Activated CD4-positive, alpha-beta T cell treated with anti-CD3 and anti-CD28 coated beads, Interleukin-2, Interleukin-6, amounts not matched to agents 100 ng/mL and 50 ng/mL, durations not matched to agents 16 hours and 8 hours (primary cell): Measurements from ENCODE around the gene SLC30A2.

Source experiments
- DNase-seq: peaks from one replicate; pipeline ENCODE4 v3.0.0-alpha.2; 2020

SLC30A2 gene

DNA sequence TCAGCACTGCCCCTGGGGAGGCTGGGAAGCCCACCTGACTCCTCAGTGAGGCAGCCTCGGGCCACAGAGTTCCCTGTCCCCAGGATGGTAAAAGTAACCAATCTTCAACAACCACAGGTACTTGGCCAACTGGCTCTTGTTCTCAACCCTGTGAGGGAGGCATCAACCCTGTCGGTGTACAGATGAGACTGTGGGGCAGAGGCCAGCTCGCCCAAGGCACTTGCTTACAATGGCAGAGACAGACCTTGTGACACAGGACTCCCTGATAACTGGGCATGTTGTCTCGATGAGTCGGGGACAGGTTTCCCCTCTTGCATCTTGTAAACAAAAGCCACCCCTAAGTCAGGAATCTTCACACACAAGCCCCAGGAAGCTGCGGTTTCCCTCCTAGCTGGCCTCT lies 8.0 kb downstream of the SLC30A2 start:
- no peak for DNase-seq

GRCh38 chr1:26036756-26037281 lies 9.1 kb downstream of the SLC30A2 start:
- DNase-seq = no peak

DNA sequence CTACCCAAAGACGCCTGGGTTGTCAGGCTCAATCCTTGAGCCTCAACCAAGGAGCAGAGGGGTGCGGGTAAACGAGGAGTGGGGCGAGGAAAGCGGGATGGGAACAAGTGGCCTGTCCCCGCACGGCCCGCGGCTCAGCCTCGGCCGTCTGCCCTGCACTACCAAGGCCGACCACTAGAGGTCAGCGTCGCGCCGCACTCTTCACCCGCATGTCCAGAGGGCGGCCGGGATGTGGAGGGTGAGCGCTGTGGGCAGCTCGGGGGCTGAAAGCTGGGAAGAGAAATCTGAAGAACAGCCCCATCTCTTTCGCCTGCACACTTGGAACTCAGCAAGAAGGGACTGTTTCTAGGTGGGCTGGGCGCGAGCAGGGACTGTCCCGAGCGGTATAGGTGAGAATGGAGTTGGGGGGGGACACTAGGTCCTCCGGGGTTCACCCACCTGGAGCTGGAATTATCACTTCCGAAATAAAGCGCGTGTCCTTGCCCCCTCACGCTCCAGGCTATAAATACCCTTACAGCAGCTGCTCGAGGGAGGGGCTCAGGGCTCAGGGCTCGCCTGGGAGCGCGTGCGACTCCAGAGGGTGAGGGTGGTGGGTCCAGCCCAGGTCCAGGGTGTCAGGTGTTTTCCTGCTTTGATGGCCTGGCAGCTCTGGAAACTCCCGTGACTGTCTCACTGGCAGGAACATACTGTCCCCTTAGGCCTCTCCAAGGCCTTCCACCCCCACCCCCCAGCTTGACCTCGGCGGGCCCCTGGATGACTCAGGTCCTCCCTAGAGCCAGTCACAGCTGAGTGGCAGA lies 9.8 kb downstream of the SLC30A2 start:
- peak; percentile 84 for DNase-seq

DNA sequence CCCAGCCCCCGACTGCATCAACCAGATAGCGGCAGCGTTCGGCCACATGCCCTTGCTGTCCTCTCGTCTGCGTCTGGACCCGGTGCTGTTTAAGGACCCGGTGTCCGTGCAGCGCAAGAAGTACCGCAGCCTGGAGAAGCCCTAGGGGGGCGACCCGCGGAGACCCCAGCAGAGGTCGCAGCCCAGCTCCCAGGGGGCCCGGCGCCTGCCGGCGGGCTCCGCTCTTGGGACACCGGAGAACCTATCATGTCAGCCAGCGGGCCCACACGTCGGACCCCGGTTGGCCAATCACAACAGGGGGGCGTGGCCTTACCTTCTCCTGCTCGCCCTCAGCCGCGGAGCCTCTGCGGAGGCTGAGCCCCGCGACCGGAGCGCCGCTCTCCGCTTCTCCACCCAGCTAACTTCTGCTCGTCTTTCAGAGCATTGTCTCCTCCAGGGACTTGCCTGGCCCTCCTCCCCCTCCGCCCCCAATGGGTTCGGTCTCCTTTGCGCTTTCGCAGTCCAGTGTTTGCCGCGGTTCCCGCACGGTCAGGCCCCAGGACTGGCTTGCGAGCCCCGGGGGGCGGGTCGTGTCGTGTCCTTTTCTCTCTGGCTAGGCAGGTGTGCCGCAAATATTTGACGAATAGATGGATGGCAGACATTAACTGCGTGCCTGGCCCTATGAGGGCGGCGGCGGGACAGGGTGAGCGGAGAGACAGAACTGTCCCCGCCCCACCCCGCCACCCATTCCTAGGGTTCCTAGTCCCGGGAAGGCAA lies 10.5 kb downstream of the SLC30A2 start:
- DNase-seq = peak; percentile 95

DNA sequence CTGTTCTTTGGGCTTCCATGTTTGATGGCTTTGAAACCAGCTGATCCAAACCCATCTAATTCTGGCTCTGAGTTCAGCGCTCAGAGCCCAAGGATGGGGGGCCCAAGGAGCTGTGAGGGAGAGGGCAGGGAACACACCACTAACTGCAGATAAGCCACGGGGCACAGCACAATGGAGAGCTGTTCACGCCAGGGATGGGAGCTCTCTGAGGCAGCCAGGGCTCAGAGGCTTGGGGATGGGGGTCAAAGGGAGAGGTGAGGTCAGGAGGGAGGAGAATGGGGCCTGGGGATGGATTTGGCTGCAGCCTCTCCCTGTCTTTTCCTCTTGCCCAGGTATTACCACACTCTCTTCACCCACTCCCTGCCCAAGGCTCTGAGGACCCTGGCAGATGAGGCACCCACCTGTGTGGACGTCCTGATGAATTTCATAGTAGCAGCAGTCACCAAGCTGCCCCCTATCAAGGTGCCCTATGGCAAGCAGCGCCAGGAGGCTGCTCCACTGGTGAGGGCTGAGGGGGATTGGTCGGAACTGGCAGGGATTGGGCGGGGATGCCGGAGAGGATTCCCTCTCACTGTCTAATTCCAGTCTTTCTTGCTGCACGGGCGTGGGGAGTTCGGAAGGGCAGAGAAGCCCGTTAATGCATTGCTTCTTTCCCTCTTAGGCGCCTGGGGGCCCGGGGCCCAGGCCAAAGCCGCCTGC lies 11.3 kb downstream of the SLC30A2 start:
- peak; percentile 5 for DNase-seq

GRCh38 chr1:26032656-26033357 lies 13.1 kb downstream of the SLC30A2 start:
- no peak for DNase-seq

DNA sequence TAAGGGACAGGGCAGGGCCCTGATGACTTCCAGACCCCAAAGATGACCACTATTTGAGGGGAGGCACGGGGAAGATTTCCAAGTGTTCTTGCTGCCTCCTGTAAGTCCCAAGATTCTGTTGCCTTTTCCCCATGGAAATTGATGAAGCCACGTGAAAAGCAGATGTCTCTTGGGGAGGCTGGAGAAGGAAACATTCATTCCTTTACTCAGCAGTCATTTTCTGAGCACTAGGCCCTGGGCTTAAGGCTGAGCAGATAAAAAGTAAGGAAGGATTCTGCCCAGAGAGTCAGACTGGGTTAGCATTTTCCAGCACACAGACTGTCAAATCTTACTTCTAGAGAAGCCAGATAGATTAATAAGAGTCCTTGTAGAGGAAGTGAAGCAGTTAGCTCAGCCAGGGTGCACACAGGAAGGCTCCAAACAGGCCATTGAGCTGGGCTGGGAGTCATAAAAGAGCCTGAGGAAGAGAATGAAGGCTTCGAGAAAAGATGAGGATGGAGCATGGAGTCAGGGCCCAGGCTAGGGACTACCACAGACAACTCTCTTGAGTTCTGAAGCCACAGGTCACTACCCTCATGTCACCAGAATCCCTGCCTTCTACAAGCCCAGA lies 14.2 kb downstream of the SLC30A2 start:
- no peak for DNase-seq

DNA sequence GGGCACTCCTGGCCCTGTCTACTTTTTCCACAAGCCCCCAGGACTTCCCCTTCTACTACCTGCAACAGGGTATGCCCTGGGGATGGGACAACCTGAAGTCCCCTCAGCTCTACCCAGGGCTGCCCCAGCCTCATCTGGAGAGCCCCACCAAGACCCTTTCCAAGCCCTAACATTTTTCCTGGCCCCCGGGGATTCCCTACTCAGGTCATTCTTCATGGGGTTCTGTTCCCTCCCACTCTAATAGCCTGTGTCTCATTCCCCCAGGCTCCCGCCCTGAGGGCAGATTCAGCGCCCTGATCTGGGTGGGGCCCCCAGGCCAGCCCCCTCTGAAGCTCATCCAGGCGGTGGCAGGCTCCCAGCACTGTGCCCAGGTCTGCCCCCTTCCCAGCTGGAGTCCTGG lies 14.7 kb downstream of the SLC30A2 start:
- DNase-seq = no peak

DNA sequence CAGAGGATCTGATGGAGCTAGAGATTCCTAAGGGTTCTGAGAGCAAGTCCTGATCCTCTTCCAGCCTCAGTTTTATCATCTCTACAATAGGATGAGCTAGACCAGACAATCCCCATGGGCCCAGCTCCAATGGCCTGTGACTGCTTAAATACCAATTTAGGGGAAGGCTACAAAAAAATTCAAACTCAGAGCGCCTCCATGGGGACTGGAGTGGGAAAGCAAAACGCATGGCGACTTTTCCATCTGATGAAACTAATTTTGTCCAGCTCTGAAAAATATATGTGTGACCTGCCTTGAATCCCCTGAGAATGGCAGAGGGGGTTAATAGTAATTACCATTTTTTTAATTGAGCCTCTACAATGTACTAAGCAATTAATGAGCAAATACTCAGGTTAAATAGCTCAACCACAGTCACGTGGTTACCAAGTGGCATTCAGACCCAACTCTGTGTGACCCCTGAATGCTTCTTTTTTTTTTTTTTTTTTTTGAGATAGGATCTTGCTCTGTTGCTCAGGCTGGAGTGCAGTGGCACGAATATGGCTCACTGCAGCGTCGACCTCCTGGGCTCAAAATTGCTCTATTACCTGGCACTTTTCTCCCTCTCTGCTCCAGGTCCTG lies 15.9 kb downstream of the SLC30A2 start:
- DNase-seq = no peak

GRCh38 chr1:26029054-26029863 lies 16.7 kb downstream of the SLC30A2 start:
- no peak for DNase-seq

GRCh38 chr1:26028490-26028980 lies 17.4 kb downstream of the SLC30A2 start:
- DNase-seq = no peak

DNA sequence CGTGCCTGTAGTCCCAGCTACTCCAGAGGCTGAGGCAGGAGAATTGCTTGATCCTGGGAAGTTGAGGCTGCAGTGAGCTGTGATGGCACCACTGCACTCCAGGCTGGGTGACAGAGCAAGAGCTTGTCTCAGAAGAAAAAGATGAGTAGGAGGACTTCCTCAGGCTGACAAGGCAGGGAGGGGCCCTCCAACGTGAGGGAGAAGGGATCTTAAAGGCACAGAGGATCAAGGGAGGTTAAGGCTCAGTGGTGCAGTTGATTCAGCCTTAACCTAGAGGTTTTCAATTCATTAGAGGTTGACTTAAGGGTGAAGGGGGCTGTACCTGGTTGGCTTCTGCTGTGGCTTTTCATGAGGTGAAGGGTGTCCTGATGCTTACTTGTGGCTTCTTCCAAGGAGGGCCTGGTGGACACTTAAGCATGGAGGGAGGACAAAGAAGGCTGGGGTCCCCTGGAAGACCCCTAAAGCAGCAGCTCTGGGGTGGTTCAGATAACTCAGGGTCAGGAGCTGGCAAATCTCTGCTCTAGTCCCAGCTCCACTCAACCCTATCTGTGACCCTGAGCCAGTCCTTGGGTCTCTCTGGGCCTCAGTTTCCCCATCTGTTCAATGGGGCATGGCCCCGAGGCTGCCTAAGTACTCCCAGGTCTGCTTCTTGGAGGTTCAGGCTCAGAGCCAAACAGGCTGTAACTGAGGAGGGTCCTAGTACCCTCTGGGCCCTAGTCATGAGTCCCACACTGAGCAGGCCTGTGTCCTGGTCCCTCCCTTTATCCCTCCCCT lies 18.0 kb downstream of the SLC30A2 start:
- no peak for DNase-seq

DNA sequence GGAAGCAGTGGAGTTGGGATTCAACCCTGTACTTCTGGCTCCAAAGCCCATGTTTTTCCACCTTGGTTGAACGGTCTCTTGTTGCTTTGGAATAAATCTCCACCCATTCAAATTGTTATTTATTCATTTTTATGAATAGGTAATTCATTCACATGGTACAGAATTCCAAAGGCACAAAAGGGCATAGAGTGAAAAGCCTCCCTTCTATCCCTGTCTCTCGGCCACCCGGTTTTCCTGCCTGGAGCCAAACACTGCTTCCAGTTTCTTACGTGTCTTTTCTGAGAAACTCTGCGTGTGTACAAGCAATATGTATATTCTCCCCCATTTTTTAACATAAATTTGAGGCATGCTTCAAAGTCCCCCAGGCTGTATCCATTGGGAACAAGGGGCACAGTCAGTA lies 20.4 kb downstream of the SLC30A2 start:
- no peak for DNase-seq

DNA sequence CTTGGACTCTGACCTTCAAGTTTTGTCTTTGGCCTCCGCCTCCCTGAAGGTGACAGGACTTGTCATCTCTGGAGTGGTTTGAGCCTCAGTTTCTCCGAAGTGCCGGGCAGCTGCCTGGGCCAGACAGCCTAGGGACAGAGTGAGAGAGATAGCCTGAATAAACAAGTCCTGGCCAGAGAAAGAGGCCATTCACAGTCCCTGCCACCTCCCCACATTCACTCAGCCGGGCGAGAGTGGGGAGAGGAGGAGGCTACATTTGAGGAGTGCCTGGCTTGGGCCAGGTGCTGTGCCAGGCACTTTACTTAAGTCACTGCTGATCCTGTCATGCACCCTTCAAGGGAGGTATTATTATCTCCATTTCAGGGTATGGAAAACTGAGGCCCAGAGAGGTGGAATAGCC lies 20.9 kb downstream of the SLC30A2 start:
- DNase-seq = no peak

DNA sequence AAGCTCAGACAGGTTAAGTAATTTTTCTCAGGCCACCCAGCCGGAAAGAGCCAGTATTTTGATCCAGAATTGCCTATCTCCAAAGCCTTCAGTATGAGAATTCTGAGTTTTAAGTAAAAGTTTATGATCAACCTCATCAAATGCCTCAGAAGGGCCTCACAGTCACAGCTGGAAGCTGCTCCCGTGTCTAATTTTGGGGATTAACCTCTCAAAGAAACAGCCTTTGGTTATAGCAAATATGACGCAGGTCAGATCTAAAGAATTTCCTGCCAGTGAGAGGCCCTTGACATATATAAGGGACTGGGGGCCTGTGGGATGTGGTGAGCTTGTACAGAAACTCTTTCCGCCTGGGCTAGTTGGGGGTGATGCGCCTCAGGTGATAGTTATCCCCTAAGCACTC lies 22.1 kb downstream of the SLC30A2 start:
- DNase-seq = no peak

- no peak for DNase-seq
Measured at GRCh38 chr1:26023009-26023408, 22.9 kb downstream of the SLC30A2 start.

DNA sequence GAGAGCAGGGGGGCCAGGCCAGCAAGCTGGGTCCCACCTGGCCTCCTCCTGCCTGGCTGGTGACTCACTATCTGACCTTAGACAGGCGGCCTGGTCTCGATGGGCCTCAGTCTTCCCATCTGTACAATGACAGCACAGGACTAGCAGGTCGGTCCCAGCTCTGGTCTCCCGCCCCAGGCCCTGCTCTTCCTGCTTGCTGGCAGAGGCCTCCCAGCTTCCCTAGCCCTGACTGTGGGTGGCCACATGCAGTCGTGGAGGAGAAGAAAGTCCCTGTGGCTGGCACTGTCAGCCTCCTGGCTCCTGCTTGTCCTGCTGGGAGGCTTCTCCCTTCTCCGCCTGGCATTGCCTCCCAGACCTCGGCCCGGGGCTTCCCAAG lies 23.5 kb downstream of the SLC30A2 start:
- no peak for DNase-seq

DNA sequence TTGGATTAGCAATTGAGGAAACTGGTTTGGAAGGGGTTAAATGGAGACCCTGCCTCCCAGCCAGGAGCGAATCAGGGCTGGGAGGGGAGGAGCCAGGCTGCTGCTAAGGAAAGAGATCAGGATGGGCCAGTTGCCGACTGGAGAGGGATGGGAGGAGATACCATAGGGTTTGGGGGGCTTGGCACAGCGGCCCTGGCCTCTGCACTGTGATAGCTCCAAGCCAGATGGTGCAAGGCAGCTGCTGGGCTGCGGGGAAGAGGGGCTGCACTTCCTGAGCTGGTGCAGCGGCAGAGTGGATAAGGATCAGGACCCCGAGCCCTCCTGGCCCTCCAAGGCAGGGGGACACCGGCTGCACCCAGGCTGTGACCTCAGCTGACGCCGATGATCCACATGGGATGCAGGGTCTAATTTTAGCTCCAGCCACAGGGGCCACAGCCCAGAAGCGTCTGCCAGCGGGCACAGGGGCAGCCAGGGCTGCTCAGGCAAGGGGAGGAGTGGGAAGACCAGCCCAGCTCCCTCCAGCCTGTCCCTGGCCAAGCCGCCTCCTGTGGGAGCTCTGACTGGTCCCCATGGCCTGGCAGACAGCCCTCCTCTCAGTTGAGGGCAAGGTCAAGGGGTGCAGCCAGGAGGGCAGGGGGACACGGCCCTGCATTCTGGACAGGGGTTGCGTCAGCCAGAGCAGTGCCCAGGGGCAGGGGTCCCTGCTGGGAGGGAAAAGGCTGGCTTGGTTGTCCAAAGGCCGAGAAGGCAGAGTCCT lies 24.1 kb downstream of the SLC30A2 start, which contains the start of gene EXTL1:
EXTL1 (plus strand) TSS at position 129 of the 757 bp plus-strand sequence. CDS start 872 bp downstream, outside the sequence.
- no peak for DNase-seq
